Testis (tissue), 2 donors: ENCODE measurements around the gene FUZ.

Source experiments
- POLR2A ChIP-seq: fragments of 450-650 bp; IDR thresholded peaks from one replicate; pipeline ENCODE4 v1.6.1; 2017; ENCODE audit warnings: antibody characterized with exemption, mild to moderate bottlenecking, moderate library complexity
- TF ChIP-seq, protein P1 (sequence below), 3 experiments: fragments of 450-650 bp in 2 of 3; fragments of 200-600 bp in 1 of 3; sonication (generic) in 1 of 3; IDR thresholded peaks; one replicate each; pipeline ENCODE4 v1.5.1; 2016 to 2019; ENCODE audit warnings: antibody characterized with exemption in 3 of 3, mild to moderate bottlenecking in 2 of 3, moderate library complexity in 1 of 3

DNA sequence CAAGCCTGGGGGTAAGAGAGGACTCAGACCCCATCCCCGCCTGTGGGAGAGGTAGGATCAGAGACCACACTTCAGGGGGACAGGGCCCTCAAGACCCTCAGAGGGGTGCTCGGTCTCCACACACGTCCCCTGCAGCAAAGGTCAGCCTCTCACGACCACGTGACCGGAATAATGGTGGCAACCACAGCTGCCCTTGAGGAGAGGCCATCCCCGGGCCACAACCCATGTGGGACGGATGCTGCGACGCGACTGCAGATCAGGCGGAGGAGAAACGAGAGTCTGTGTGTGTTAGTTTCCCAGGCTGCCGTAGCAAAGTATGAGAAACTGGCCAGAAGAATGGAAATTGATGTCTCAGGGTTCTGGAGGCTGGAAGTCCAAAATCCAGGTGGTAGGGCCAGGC, 13.9 kb upstream of the FUZ start:
- TF ChIP-seq, protein P1, sequence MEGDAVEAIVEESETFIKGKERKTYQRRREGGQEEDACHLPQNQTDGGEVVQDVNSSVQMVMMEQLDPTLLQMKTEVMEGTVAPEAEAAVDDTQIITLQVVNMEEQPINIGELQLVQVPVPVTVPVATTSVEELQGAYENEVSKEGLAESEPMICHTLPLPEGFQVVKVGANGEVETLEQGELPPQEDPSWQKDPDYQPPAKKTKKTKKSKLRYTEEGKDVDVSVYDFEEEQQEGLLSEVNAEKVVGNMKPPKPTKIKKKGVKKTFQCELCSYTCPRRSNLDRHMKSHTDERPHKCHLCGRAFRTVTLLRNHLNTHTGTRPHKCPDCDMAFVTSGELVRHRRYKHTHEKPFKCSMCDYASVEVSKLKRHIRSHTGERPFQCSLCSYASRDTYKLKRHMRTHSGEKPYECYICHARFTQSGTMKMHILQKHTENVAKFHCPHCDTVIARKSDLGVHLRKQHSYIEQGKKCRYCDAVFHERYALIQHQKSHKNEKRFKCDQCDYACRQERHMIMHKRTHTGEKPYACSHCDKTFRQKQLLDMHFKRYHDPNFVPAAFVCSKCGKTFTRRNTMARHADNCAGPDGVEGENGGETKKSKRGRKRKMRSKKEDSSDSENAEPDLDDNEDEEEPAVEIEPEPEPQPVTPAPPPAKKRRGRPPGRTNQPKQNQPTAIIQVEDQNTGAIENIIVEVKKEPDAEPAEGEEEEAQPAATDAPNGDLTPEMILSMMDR (IDR thresholded peaks at IDR 0.05), result no peak
- no peak for TF ChIP-seq POLR2A
